HEK293 (cell line): ENCODE data around the gene PLEKHA8.

Source experiments
- CTCF ChIA-PET: fragments of 350-600 bp; formaldehyde crosslinking; extraction: SDS; loops from one replicate; lab custom pipeline; 2021; ENCODE audit warnings: antibody characterized with exemption; lab: Yijun Ruan, JAX
- POLR2A ChIA-PET: fragments of 300-600 bp; formaldehyde crosslinking; extraction: SDS; loops from one replicate; lab custom pipeline; 2020; ENCODE audit warnings: antibody characterized with exemption, inconsistent platforms; lab: Yijun Ruan, JAX
- H3K27ac ChIP-seq: fragments of 200-500 bp; sonication (Bioruptor generic); 2 replicates; pipeline ENCODE4 v1.5.1; 2014; ENCODE audit warnings: low read depth, low read length, control low read depth, inconsistent platforms; ENCODE audit errors: extremely low read depth
- H3K36me3 ChIP-seq, 2 experiments: fragments of 200-500 bp in 1 of 2; sonication (Bioruptor generic) in 1 of 2; 1 replicate in 1 of 2; 2 replicates in 1 of 2; pipeline ENCODE4 v1.5.1; 2014 to 2017; ENCODE audit warnings: inconsistent platforms in 2 of 2, low read length in 2 of 2; ENCODE audit not compliant: control insufficient read depth in 2 of 2, insufficient read depth in 1 of 2
- H3K4me1 ChIP-seq: fragments of 200-500 bp; sonication (Bioruptor generic); 2 replicates; pipeline ENCODE4 v1.5.1; 2014; ENCODE audit warnings: mild to moderate bottlenecking, low read length, inconsistent platforms; ENCODE audit not compliant: control insufficient read depth, insufficient read depth
- H3K4me3 ChIP-seq: 2 replicates; pipeline ENCODE4 v1.5.1; 2011; ENCODE audit warnings: low read depth, mild to moderate bottlenecking, control low read depth, low read length, moderate library complexity
- H3K9me3 ChIP-seq: fragments of 200-500 bp; sonication (Bioruptor generic); 2 replicates; pipeline ENCODE4 v1.5.1; 2014; ENCODE audit warnings: low read depth, low read length, inconsistent platforms; ENCODE audit not compliant: control insufficient read depth, insufficient read depth
- EGR2 ChIP-seq: fragments of 450-650 bp; formaldehyde crosslinking; IDR thresholded peaks from 2 replicates; pipeline ENCODE4 v1.5.1; 2016; ENCODE audit warnings: low read depth, missing biosample characterization, missing genetic modification characterization
- ELK4 ChIP-seq: IDR thresholded peaks from 2 replicates; pipeline ENCODE4 v1.6.1; 2011; ENCODE audit warnings: mild to moderate bottlenecking, low read depth, low read length, borderline replicate concordance
- FEZF1 ChIP-seq: fragments of 450-650 bp; formaldehyde crosslinking; IDR thresholded peaks from 2 replicates; pipeline ENCODE4 v1.5.1; 2016; ENCODE audit warnings: missing biosample characterization, missing genetic modification characterization
- IKZF3 ChIP-seq: fragments of 450-650 bp; IDR thresholded peaks from 2 replicates; pipeline ENCODE4 v1.5.0; 2018; ENCODE audit warnings: missing biosample characterization, mild to moderate bottlenecking, missing genetic modification characterization, moderate library complexity
- KLF1 ChIP-seq: fragments of 450-650 bp; formaldehyde crosslinking; IDR thresholded peaks from 2 replicates; pipeline ENCODE4 v1.5.1; 2016; ENCODE audit warnings: missing biosample characterization, missing genetic modification characterization
- OSR2 ChIP-seq: fragments of 450-650 bp; formaldehyde crosslinking; IDR thresholded peaks from 2 replicates; pipeline ENCODE4 v1.5.1; 2016; ENCODE audit warnings: missing biosample characterization, missing genetic modification characterization
- SP2 ChIP-seq: fragments of 450-650 bp; formaldehyde crosslinking; IDR thresholded peaks from 2 replicates; pipeline ENCODE4 v1.5.1; 2016; ENCODE audit warnings: missing biosample characterization, missing genetic modification characterization
- SP7 ChIP-seq: fragments of 450-650 bp; formaldehyde crosslinking; IDR thresholded peaks from 2 replicates; pipeline ENCODE4 v1.5.1; 2016; ENCODE audit warnings: missing biosample characterization, missing genetic modification characterization
- YY1 ChIP-seq: fragments of 450-650 bp; formaldehyde crosslinking; IDR thresholded peaks from 2 replicates; pipeline ENCODE4 v1.5.1; 2018; ENCODE audit warnings: missing biosample characterization, missing genetic modification characterization
- ZBTB44 ChIP-seq: fragments of 450-650 bp; IDR thresholded peaks from 2 replicates; pipeline ENCODE4 v1.5.1; 2018; ENCODE audit warnings: missing biosample characterization, mild to moderate bottlenecking, missing genetic modification characterization
- ZNF157 ChIP-seq: fragments of 450-650 bp; formaldehyde crosslinking; IDR thresholded peaks from 2 replicates; pipeline ENCODE4 v1.5.1; 2016; ENCODE audit warnings: missing biosample characterization, missing genetic modification characterization
- ZNF16 ChIP-seq: fragments of 450-650 bp; formaldehyde crosslinking; IDR thresholded peaks from 2 replicates; pipeline ENCODE4 v1.5.1; 2016; ENCODE audit warnings: low read depth, missing biosample characterization, missing genetic modification characterization
- ZNF169 ChIP-seq: fragments of 450-650 bp; formaldehyde crosslinking; IDR thresholded peaks from 2 replicates; pipeline ENCODE4 v1.5.1; 2016; ENCODE audit warnings: missing biosample characterization, missing genetic modification characterization
- ZNF174 ChIP-seq: fragments of 450-650 bp; formaldehyde crosslinking; IDR thresholded peaks from 2 replicates; pipeline ENCODE4 v1.5.0; 2017; ENCODE audit warnings: missing biosample characterization, mild to moderate bottlenecking, missing genetic modification characterization
- ZNF221 ChIP-seq: fragments of 450-650 bp; formaldehyde crosslinking; IDR thresholded peaks from 2 replicates; pipeline ENCODE4 v1.5.1; 2017; ENCODE audit warnings: missing biosample characterization, missing genetic modification characterization, borderline replicate concordance
- ZNF239 ChIP-seq: fragments of 450-650 bp; formaldehyde crosslinking; IDR thresholded peaks from 2 replicates; pipeline ENCODE4 v1.5.1; 2016; ENCODE audit warnings: missing biosample characterization, missing genetic modification characterization
- ZNF416 ChIP-seq: fragments of 450-650 bp; formaldehyde crosslinking; IDR thresholded peaks from 2 replicates; pipeline ENCODE4 v1.5.1; 2016; ENCODE audit warnings: missing biosample characterization, missing genetic modification characterization
- ZNF658 ChIP-seq: fragments of 450-650 bp; formaldehyde crosslinking; IDR thresholded peaks from 2 replicates; pipeline ENCODE4; 2016; ENCODE audit warnings: missing biosample characterization, missing genetic modification characterization
- ZNF747 ChIP-seq: fragments of 450-650 bp; formaldehyde crosslinking; IDR thresholded peaks from 2 replicates; pipeline ENCODE4 v1.5.1; 2016; ENCODE audit warnings: missing biosample characterization, missing genetic modification characterization
- ZNF843 ChIP-seq: fragments of 450-650 bp; formaldehyde crosslinking; IDR thresholded peaks from 2 replicates; pipeline ENCODE4 v1.5.1; 2016; ENCODE audit warnings: missing biosample characterization, missing genetic modification characterization
- ZSCAN5A ChIP-seq: fragments of 450-650 bp; formaldehyde crosslinking; IDR thresholded peaks from 2 replicates; pipeline ENCODE4 v1.5.1; 2016; ENCODE audit warnings: missing biosample characterization, missing genetic modification characterization
- TF ChIP-seq, protein P1 (sequence below): fragments of 450-650 bp; formaldehyde crosslinking; IDR thresholded peaks from 2 replicates; pipeline ENCODE4 v1.5.1; 2017; ENCODE audit warnings: missing biosample characterization, missing genetic modification characterization
- TF ChIP-seq, protein P2 (sequence below): fragments of 450-650 bp; formaldehyde crosslinking; IDR thresholded peaks from 2 replicates; pipeline ENCODE4 v1.5.1; 2016; ENCODE audit warnings: missing biosample characterization, missing genetic modification characterization, low read depth
- TF ChIP-seq, protein P3 (sequence below): fragments of 450-650 bp; IDR thresholded peaks from 2 replicates; pipeline ENCODE4 v1.5.1; 2018; ENCODE audit warnings: missing biosample characterization, missing genetic modification characterization
- TF ChIP-seq, protein P4 (sequence below): fragments of 450-650 bp; formaldehyde crosslinking; IDR thresholded peaks from 2 replicates; pipeline ENCODE4 v1.5.1; 2016; ENCODE audit warnings: missing biosample characterization, missing genetic modification characterization

Gene PLEKHA8

DNA sequence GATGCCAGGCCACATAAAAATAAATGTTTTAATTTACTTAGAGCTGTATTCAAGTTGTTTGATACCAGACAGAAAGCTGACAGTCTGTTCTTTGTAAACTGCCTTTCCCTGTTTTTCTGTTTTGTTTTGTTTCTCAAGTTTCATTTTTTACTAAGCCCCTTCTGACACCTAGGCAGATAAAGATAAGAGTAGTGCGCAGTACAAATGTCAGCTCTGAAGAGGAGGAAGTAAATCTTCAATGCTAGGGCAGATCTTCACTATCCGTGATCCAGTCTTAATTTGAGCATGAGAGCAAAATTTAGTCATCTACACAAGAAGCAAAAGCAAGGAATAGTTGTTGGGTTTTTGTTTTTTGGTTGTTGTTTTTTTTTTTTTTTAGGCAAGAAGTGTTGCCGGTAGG, 133.9 kb downstream of the PLEKHA8 start (continued):
- TF ChIP-seq, protein P1, sequence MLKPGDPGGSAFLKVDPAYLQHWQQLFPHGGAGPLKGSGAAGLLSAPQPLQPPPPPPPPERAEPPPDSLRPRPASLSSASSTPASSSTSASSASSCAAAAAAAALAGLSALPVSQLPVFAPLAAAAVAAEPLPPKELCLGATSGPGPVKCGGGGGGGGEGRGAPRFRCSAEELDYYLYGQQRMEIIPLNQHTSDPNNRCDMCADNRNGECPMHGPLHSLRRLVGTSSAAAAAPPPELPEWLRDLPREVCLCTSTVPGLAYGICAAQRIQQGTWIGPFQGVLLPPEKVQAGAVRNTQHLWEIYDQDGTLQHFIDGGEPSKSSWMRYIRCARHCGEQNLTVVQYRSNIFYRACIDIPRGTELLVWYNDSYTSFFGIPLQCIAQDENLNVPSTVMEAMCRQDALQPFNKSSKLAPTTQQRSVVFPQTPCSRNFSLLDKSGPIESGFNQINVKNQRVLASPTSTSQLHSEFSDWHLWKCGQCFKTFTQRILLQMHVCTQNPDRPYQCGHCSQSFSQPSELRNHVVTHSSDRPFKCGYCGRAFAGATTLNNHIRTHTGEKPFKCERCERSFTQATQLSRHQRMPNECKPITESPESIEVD (tag by site-specific recombination): no peak
- no peak for TF ChIP-seq ZNF174 (tag by site-specific recombination)
- no peak for TF ChIP-seq ZNF239 (tag by site-specific recombination)
- no peak for TF ChIP-seq ZNF747
- no peak for TF ChIP-seq OSR2 (tag by site-specific recombination)
- TF ChIP-seq ZNF16 (tag by site-specific recombination): no peak
- TF ChIP-seq YY1 (tag by site-specific recombination): no peak
- TF ChIP-seq, protein P2, sequence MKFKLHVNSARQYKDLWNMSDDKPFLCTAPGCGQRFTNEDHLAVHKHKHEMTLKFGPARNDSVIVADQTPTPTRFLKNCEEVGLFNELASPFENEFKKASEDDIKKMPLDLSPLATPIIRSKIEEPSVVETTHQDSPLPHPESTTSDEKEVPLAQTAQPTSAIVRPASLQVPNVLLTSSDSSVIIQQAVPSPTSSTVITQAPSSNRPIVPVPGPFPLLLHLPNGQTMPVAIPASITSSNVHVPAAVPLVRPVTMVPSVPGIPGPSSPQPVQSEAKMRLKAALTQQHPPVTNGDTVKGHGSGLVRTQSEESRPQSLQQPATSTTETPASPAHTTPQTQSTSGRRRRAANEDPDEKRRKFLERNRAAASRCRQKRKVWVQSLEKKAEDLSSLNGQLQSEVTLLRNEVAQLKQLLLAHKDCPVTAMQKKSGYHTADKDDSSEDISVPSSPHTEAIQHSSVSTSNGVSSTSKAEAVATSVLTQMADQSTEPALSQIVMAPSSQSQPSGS (tag by site-specific recombination): no peak
- TF ChIP-seq ZSCAN5A (tag by site-specific recombination): no peak
- no peak for TF ChIP-seq ZNF157 (tag by site-specific recombination)

DNA sequence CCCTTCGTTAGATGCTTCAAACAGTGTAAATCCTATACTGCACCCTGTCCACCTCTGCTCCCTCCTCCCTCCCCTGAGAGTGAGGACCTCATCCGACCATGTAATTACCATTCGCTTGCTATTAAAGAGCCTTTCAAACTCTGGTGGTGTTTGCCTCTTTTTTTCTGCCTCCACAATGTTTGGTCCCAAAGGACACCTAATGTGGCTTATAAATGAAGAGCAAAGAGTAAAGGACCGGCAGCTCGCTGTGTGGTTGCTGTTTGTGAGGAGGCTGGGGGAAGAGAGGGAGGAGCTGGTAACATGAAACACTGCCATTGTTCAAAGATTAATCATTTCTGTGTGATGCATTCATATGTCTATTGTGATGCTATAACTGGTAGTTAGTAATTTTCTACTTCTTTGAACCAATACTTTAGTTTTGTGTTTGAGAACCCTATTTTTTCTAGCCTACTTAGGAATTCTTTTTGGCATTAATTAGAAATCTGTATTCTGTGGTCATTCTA, 134.5 kb downstream of the PLEKHA8 start:
- no peak overlapping the region; the same call in 1 of the 2 replicates for H3K27ac ChIP-seq
- H3K4me1 ChIP-seq: peaks cover 17% of the 10 kb centered on the region
- ChIA-PET CTCF (interaction anchor here (0.6 to 3.3 kb wide), 4 partner anchors 16 to 115 kb away, joined by 4 to 13 read pairs (median 8); no protein-coding TSS in a partner anchor), POLR2A (no interaction called here)
- H3K9me3 ChIP-seq: no peaks in the 10 kb centered on the region
- H3K4me3 ChIP-seq: no peak overlapping the region
- H3K36me3 ChIP-seq: no peaks in the 10 kb centered on the region
- TF ChIP-seq ZNF16 (tag by site-specific recombination) (no peak), ZNF416 (no peak), ZNF221 (tag by site-specific recombination) (no peak), ZNF747 (no peak), KLF1 (tag by site-specific recombination) (no peak), FEZF1 (tag by site-specific recombination) (peak; percentile 58), ZNF843 (no peak), ZNF658 (tag by site-specific recombination) (no peak), SP2 (tag by site-specific recombination) (no peak), ZBTB44 (no peak), EGR2 (tag by site-specific recombination) (no peak), IKZF3 (tag by site-specific recombination) (no peak), SP7 (peak; percentile 92), ZNF169 (tag by site-specific recombination) (no peak), ELK4 (no peak)
- TF ChIP-seq, protein P1 (tag by site-specific recombination): peak; percentile 16; the same call in 1 of the 2 replicates
- TF ChIP-seq, protein P3, sequence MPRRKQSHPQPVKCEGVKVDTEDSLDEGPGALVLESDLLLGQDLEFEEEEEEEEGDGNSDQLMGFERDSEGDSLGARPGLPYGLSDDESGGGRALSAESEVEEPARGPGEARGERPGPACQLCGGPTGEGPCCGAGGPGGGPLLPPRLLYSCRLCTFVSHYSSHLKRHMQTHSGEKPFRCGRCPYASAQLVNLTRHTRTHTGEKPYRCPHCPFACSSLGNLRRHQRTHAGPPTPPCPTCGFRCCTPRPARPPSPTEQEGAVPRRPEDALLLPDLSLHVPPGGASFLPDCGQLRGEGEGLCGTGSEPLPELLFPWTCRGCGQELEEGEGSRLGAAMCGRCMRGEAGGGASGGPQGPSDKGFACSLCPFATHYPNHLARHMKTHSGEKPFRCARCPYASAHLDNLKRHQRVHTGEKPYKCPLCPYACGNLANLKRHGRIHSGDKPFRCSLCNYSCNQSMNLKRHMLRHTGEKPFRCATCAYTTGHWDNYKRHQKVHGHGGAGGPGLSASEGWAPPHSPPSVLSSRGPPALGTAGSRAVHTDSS (tag by site-specific recombination): no peak
- TF ChIP-seq, protein P4, sequence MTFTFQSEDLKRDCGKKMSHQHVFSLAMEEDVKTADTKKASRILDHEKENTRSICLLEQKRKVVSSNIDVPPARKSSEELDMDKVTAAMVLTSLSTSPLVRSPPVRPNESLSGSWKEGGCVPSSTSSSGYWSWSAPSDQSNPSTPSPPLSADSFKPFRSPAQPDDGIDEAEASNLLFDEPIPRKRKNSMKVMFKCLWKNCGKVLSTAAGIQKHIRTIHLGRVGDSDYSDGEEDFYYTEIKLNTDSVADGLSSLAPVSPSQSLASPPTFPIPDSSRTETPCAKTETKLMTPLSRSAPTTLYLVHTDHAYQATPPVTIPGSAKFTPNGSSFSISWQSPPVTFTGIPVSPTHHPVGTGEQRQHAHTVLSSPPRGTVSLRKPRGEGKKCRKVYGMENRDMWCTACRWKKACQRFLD (tag by site-specific recombination): no peak
